ENCODE results near the gene KBTBD12.

The KBTBD12 gene

GRCh38 chr3:127949446-127950055, 34.5 kb downstream of the KBTBD12 start:
- no peak for DNase-seq (ENCODE audit: extremely low read depth in 1 of 2, low read depth in 1 of 2)

DNA sequence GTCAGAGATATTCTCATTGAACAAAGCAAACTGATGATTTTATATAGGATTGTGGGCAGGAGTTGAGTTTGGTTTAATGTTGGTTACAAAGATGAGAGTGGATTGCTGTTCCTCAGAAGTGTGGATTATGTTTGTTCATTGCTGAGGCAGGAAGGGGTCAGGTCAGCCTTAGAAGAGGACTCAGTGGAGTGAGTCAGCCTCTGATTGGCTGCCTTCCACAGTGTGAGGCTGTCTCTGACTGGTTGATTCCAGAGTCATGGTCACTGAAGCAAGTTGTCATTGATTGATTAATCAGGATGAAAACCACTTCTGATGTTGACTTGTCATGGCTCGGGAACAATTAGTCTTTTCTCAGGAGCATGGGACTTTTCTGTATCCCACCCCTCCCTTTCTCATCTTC, 36.2 kb downstream of the KBTBD12 start:
- DNase-seq (ENCODE audit: extremely low read depth in 1 of 2, low read depth in 1 of 2): no peak

DNA sequence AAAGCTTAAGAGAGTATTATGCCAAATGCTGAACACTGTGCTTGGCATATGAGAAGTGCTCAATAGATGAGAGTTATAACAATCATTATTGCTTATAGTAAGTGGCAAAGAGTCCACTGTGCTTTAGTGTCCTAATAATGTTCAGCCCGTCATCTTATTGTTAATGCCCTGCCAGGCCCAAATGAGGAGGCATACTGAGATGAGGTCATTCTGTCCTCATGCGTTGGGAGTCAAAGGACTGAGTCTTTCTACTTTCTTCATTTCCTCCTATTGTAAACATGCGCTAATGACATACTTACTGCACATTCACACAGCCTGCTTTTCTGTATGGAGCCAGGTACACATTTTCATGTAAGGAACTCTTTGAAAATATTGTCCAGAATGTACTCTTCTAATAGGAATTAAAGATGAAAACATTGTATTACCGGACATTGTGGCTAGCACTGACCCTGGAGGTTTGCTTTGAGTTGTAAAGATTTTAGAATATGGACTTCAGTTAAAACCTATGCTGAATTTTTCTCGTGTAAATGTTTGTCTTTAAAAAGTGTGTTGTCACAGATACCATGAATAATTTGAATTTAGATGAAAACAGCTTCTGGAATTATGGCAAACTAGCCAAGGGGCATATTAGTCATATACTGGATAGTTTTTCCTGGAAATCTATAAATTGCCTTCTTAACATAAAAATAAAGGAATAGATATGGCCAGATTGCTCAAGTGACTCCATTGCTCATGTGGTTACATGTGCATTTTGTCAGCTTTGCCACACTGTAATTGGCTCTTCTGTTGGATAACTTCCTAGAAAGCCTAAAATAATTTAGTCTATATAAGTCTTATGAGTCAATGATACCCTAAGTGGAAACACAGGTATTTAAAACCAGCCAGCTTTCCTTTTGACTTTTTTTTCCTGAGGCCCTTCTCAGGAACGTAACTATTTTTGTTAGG, 38.3 kb downstream of the KBTBD12 start:
- no peak for DNase-seq (ENCODE audit: extremely low read depth in 1 of 2, low read depth in 1 of 2)

- DNase-seq (ENCODE audit: extremely low read depth in 1 of 2, low read depth in 1 of 2): no peak
Measured at GRCh38 chr3:127954640-127955039, 39.6 kb downstream of the KBTBD12 start.

- DNase-seq (ENCODE audit: extremely low read depth in 1 of 2, low read depth in 1 of 2): no peak
Measured at GRCh38 chr3:127955728-127956127, 40.7 kb downstream of the KBTBD12 start.

- DNase-seq (ENCODE audit: extremely low read depth in 1 of 2, low read depth in 1 of 2): no peak
Measured at GRCh38 chr3:127959041-127959440, 44.0 kb downstream of the KBTBD12 start.

DNA sequence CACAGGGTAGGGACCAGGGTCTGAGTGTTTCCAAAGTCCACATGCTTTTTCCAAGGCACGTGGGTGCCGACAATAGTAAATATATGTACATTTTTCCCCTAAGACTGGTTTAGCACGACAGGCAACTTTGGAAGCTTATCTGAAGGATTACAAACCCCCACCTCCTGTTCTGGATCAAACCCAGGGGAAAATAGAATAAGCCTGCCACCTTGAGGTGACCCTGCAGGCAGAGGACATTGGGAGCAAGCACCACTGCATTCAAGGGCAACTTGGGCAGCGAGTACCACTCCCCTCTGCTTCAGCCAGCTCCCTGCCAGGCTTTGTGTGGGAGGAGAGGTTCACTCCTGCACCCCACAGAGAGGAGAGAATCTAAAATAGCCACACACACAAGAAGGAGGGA, 44.8 kb downstream of the KBTBD12 start:
- no peak for DNase-seq (ENCODE audit: extremely low read depth in 1 of 2, low read depth in 1 of 2)

DNA sequence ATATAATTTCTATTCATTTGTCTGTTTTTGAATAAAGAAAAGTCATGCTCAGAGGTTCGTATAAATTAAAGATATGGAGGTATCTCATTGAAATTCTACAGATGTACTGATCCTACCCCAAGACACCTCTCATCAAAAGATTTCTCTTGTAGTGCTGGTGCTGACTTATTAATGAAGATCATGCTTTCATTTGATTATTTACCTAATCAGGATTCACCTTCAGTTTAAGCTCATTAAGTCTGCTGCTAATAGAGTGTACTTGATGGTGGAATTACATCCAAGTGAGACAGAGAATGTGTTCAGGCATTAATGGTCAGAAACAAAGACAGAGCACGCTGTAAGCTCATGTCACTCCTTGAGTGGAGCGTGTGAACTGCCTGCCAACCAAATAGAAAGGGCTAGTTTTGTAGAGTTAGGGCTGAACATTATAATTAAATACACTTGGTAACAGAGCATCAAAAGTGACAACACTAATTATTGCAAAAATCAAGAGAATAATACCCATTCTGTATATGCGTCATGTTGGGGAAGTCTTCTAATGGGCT, 45.5 kb downstream of the KBTBD12 start:
- no peak for DNase-seq (ENCODE audit: extremely low read depth in 1 of 2, low read depth in 1 of 2)

- DNase-seq (ENCODE audit: extremely low read depth in 1 of 2, low read depth in 1 of 2): no peak
Measured at GRCh38 chr3:127961124-127961523, 46.1 kb downstream of the KBTBD12 start.

DNA sequence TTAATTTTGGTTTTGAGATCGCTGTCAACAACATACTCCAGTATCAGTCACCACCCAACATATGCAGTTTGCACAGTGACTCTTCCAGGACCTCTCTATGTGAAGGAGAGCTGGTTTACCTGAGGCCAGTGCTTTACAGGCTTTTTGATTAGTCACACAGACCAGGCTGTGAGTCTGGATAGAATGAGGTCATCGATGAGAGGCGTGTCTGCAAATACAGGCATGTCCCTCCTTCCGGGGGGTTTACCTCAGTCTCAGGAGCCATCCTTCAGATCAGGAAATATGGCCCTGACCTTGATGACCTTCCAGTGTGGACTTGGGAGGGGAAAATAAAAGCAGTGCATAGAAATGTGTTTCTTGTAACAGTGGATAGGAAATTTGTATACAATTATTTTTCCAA, 46.9 kb downstream of the KBTBD12 start:
- no peak for DNase-seq (ENCODE audit: extremely low read depth in 1 of 2, low read depth in 1 of 2)

- no peak for DNase-seq (ENCODE audit: extremely low read depth in 1 of 2, low read depth in 1 of 2)
Measured at GRCh38 chr3:127962937-127963336, 47.9 kb downstream of the KBTBD12 start.

- DNase-seq (ENCODE audit: extremely low read depth in 1 of 2, low read depth in 1 of 2): no peak
Measured at GRCh38 chr3:127964053-127964452, 49.0 kb downstream of the KBTBD12 start.

DNA sequence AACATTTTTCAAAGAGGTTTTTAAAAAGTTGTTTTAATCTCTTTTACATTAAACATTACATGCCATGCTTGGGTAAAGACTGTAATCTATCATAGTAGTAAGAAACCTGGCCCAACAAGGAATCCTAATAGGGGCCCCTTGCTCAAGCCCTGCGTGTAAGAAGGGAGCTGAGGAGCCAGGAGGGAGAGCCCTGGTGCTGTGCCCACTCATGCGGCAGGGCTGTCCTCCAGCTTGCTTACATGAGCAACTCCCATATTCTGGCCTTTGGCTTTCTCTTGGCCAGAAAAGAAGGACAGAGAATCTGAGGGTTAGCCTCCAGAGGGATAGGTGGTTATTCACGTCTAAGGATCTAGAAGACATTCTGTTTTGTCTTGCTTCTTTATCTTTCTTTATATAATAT, 49.8 kb downstream of the KBTBD12 start:
- no peak for DNase-seq (ENCODE audit: extremely low read depth in 1 of 2, low read depth in 1 of 2)

DNA sequence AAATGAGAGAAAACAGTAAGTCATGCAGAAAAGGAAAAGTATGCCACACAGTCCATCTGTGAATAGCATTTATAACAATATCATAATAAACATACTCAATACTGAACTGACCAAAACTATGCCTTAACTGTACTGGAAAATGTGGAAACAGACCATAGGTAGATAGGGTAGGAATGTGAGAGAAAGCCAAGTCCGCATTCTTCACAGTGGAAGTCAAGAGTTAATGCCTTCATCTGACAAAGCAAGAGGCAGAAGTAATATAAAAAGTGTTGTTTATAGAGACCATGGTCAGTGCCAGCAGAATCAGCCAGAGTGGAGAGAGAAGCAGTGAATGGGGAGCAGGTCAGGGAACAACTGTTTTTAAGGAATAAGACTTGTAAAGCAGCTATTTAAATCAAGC, 52.3 kb downstream of the KBTBD12 start:
- DNase-seq (ENCODE audit: extremely low read depth in 1 of 2, low read depth in 1 of 2): no peak

- DNase-seq (ENCODE audit: extremely low read depth in 1 of 2, low read depth in 1 of 2): no peak
Measured at GRCh38 chr3:127970966-127971592, 56.0 kb downstream of the KBTBD12 start.

GRCh38 chr3:127974226-127974625, 59.2 kb downstream of the KBTBD12 start:
- no peak for DNase-seq (ENCODE audit: extremely low read depth in 1 of 2, low read depth in 1 of 2)

DNA sequence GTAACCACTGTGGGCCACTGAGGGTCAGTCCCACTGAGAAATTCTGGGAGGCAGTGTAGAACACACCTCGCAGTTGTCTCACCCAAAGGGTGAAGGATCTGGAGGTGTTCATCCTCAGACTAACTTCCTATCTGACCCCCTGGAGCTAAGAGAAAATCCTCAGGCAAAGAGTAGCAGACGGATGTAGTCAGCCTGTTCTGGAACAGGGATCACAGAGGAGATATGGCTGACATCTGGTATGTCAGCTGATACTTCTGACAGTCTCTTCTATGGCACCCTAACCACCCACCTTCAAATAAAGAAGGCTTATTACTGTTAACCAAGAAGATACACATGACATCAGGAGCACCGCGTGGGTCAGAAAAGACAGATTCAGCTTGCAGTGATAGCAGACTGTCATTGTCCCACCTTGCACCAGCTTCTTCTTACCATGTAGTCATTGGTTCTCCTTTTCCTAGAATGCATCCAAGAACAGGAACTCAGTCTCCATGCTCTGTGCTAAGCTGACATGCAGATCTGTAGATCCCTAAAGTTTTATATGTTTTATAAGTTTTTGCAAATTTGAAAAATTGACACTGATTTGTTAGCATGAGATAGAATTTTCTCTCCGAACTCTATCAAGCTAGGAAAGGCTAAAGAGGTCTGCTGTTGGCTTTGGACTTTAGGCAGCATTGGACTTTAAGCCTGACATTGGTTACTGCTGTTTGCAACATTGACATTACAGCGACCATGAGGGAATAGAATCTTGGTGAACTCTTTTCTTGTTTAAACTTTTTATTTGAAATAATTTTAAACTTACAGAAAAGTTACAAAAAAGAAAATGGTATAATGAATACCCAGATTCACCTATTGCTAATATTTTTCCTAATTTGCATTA, 60.4 kb downstream of the KBTBD12 start:
- DNase-seq (ENCODE audit: extremely low read depth in 1 of 2, low read depth in 1 of 2): no peak

GRCh38 chr3:127978636-127979035, 63.6 kb downstream of the KBTBD12 start:
- no peak for DNase-seq (ENCODE audit: extremely low read depth in 1 of 2, low read depth in 1 of 2)

GRCh38 chr3:127979473-127979872, 64.4 kb downstream of the KBTBD12 start:
- no peak for DNase-seq (ENCODE audit: extremely low read depth in 1 of 2, low read depth in 1 of 2)

DNA sequence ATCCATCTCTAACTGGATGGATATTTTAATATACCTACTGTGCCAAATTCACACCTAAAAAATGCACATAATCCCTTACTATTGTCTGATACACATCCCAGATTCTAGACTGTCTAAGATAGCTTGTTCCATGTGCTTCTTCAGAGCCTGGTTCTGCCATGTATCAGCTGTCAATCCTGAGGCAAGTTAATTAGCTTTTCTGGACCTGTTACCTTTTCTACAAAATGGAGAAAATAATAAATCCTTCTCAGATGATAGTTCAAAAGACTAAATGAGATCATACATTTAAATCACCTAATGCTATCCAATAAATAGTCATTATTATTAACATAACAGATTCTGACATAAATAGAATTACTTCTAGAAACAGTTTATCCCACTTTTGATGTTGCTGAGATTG, 66.1 kb downstream of the KBTBD12 start:
- no peak for DNase-seq (ENCODE audit: extremely low read depth in 1 of 2, low read depth in 1 of 2)

DNA sequence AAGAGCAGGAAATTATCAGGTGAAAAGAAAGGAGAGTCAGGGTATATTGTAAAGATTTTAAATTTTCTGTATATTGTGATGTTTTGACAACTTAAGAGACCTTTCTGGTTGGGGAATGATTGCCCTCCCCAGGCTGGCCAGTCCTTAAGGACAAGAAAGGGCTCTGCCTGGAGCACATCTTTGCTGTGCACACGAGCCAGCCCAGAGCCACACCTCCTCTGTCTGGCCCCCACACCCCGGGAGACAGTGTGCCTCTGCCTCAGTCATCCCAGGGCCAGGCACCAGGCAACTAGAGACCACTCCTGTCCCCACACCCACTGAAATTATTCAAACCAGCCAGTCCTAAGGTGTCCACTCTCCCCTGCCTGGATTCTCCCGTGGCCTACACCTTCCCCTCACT, 67.1 kb downstream of the KBTBD12 start:
- no peak for DNase-seq (ENCODE audit: extremely low read depth in 1 of 2, low read depth in 1 of 2)

Measured in stimulated activated CD8-positive, alpha-beta memory T cell treated with anti-CD3 and anti-CD28 coated beads, Interleukin-7, amount 100 ng/mL, for 48 hours (primary cell).